Keratinocyte (primary cell): Measurements from ENCODE around the gene SHOC1.

Source experiments
- CTCF ChIP-seq, 3 experiments: IDR thresholded peaks in 1 of 3; conservative IDR thresholded peaks in 1 of 3; optimal IDR thresholded peaks in 1 of 3; 2 replicates in 2 of 3; 3 replicates in 1 of 3; pipeline versions ENCODE3 to v1.5.1; 2011; ENCODE audit warnings: low read length in 3 of 3, mild to moderate bottlenecking in 3 of 3, moderate library complexity in 2 of 3, control low read depth in 1 of 3, inconsistent platforms in 1 of 3; ENCODE audit not compliant: insufficient read depth in 2 of 3; ENCODE audit errors: extremely low read depth in 1 of 3
- EZH2 ChIP-seq: IDR thresholded peaks from one replicate; pipeline ENCODE4 v1.6.1; 2012; ENCODE audit warnings: inconsistent platforms, mild to moderate bottlenecking, low read length, moderate library complexity

DNA sequence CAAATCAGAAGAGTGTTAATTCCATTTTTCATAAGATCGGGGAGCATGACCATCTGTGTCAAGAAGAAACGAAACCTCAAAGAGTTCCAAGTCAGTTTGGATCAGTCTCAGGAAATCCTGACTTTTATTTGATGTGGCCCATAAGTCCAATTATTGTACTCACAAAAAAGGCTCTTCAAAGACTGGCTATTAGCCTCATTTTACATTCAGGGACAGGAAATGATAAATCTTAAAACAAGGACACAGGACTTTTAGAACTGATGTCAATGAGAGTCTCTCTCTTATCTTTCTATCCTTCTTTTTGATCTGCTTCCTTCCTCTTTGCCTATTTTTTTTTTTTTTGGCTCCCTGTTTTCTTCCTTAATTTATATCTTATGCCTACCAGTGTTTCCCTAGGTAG lies 43.7 kb upstream of the SHOC1 start:
- TF ChIP-seq CTCF (optimal IDR thresholded peaks at IDR 0.05 in 1 of 3, IDR thresholded peaks at IDR 0.05 in 1 of 3, conservative IDR thresholded peaks at IDR 0.05 in 1 of 3; ENCODE audit: extremely low read depth in 1 of 3, insufficient read depth in 2 of 3, low read length in 3 of 3) (no peak), EZH2 (no peak)
